Measurements from ENCODE around the gene S100A4. TPM values are rescaled to one million over a fixed set of nuclear protein-coding genes. Genes with fewer than 3 reads are reported as not detected.

S100A4 gene
- polyA plus RNA-seq, 1 donor from 2014 or later, result not detected

DNA sequence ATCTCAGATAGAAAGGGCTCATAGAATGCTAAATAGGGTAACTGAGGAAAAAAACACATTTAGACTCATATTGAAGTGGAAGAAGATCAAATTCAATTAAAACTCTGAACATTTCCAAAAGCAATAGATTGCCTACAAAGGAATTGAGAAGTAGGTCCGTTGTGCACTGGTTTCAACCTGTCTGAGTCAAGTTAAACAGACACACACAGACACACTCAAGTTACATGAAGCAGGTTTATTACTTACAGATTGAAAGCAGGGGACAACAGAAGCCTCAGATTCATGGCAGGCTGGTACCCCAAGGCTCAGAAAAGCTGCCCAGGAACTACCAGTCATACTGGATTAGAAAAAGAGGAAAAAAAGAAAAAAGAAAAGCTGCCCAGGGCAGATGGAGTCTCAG is 40.7 kb upstream of the S100A4 start:
- no peak overlapping the region for H3K27ac ChIP-seq (ENCODE audit: low read length)
- H4K20me1 ChIP-seq (ENCODE audit: insufficient read depth), result no peaks in the 10 kb centered on the region
- H3K36me3 ChIP-seq (ENCODE audit: insufficient read depth, low read length), result no peaks in the 10 kb centered on the region
- TF ChIP-seq EZH2 (IDR thresholded peaks at IDR 0.05; ENCODE audit: borderline replicate concordance, insufficient read depth, low read length, poor library complexity, severe bottlenecking), result no peak
- TF ChIP-seq RAD21 (conservative IDR thresholded peaks at IDR 0.05), result no peak
- TF ChIP-seq TAF1 (IDR thresholded peaks at IDR 0.05; ENCODE audit: low read depth), result no peak
- TF ChIP-seq REST (IDR thresholded peaks at IDR 0.05; ENCODE audit: borderline replicate concordance), result no peak
- TF ChIP-seq MXI1 (conservative IDR thresholded peaks at IDR 0.05; ENCODE audit: poor library complexity, severe bottlenecking), result no peak
- TF ChIP-seq SMC3 (conservative IDR thresholded peaks at IDR 0.05; ENCODE audit: poor library complexity), result no peak
- TF ChIP-seq CTCF (IDR thresholded peaks at IDR 0.05; ENCODE audit: poor library complexity, severe bottlenecking), result no peak
- TF ChIP-seq POLR2AphosphoS5 (IDR thresholded peaks at IDR 0.05), result no peak
- TF ChIP-seq EP300 (conservative IDR thresholded peaks at IDR 0.05; ENCODE audit: poor library complexity, severe bottlenecking), result no peak
- H3K79me2 ChIP-seq (replicated peaks; ENCODE audit: insufficient read depth, low read length), result no peaks in the 10 kb centered on the region
- H3K9me3 ChIP-seq (ENCODE audit: low read length), result no peaks in the 10 kb centered on the region
- no peak overlapping the region for H3K4me2 ChIP-seq (ENCODE audit: low read length)
- H3K27me3 ChIP-seq (ENCODE audit: insufficient read depth, low read depth, low read length), result no peaks in the 10 kb centered on the region
- H2AFZ ChIP-seq (ENCODE audit: low read depth, low read length), result no peak overlapping the region
- H3K4me3 ChIP-seq (ENCODE audit: low read length), result no peak overlapping the region
- H3K9me2 ChIP-seq (ENCODE audit: insufficient read depth, low read length), result no peaks in the 10 kb centered on the region
- no peak overlapping the region for H3K9ac ChIP-seq (ENCODE audit: low read length)
- no peaks in the 10 kb centered on the region for H3F3A ChIP-seq (ENCODE audit: insufficient read depth, low read length, poor library complexity, severe bottlenecking)

GRCh38 chr1:153585006-153585405 is 39.4 kb upstream of the S100A4 start:
- no peak for TF ChIP-seq POLR2AphosphoS5 (IDR thresholded peaks at IDR 0.05)
- TF ChIP-seq RAD21 (conservative IDR thresholded peaks at IDR 0.05), result no peak
- TF ChIP-seq EP300 (conservative IDR thresholded peaks at IDR 0.05; ENCODE audit: poor library complexity, severe bottlenecking), result no peak
- no peak for TF ChIP-seq TAF1 (IDR thresholded peaks at IDR 0.05; ENCODE audit: low read depth)
- TF ChIP-seq MXI1 (conservative IDR thresholded peaks at IDR 0.05; ENCODE audit: poor library complexity, severe bottlenecking), result no peak
- TF ChIP-seq REST (IDR thresholded peaks at IDR 0.05; ENCODE audit: borderline replicate concordance), result no peak
- TF ChIP-seq SMC3 (conservative IDR thresholded peaks at IDR 0.05; ENCODE audit: poor library complexity), result no peak
- TF ChIP-seq EZH2 (IDR thresholded peaks at IDR 0.05; ENCODE audit: borderline replicate concordance, insufficient read depth, low read length, poor library complexity, severe bottlenecking), result no peak
- no peak for TF ChIP-seq CTCF (IDR thresholded peaks at IDR 0.05; ENCODE audit: poor library complexity, severe bottlenecking)
- Histone ChIP-seq H3K4me2 (ENCODE audit: low read length) (no peak overlapping the region), H3K9me3 (ENCODE audit: low read length) (no peaks in the 10 kb centered on the region), H3K9ac (ENCODE audit: low read length) (no peak overlapping the region), H3K79me2 (replicated peaks; ENCODE audit: insufficient read depth, low read length) (no peaks in the 10 kb centered on the region), H3K4me3 (ENCODE audit: low read length) (no peak overlapping the region), H3F3A (ENCODE audit: insufficient read depth, low read length, poor library complexity, severe bottlenecking) (no peaks in the 10 kb centered on the region), H2AFZ (ENCODE audit: low read depth, low read length) (no peak overlapping the region), H3K36me3 (ENCODE audit: insufficient read depth, low read length) (no peaks in the 10 kb centered on the region), H3K9me2 (ENCODE audit: insufficient read depth, low read length) (no peaks in the 10 kb centered on the region), H4K20me1 (ENCODE audit: insufficient read depth) (no peaks in the 10 kb centered on the region), H3K27me3 (ENCODE audit: insufficient read depth, low read depth, low read length) (no peaks in the 10 kb centered on the region), H3K27ac (ENCODE audit: low read length) (no peak overlapping the region)
